ENCODE measurements around the gene PSME3IP1.

- TF ChIP-seq CTCF (IDR thresholded peaks at IDR 0.05) (no peak), POLR2A (IDR thresholded peaks at IDR 0.05) (no peak)
Measured at GRCh38 chr16:57138281-57138935, 47.4 kb downstream of the PSME3IP1 start.

All from body of pancreas (tissue), 4 donors.